Stomach (tissue), 9 donors: ENCODE results near the gene GAPVD1. TPM values are rescaled to one million over a fixed set of nuclear protein-coding genes. Genes with fewer than 3 reads are reported as not detected.
A peak's percentile ranks its signal among the peaks of the same experiment; 100 is the strongest.

Experiments used
- DNase-seq, 2 donors: peaks; one replicate each; pipeline versions ENCODE4 v3.0.0 to v3.0.0-alpha.2; 2013 to 2019
- H3K27ac ChIP-seq, 5 donors: fragments of 200-600 bp in 4 of 5; sonication (generic) in 4 of 5; one replicate each; pipeline ENCODE4 v1.5.1; 2013 to 2019; ENCODE audit warnings: mild to moderate bottlenecking in 1 of 5, moderate library complexity in 1 of 5
- H3K27me3 ChIP-seq, 3 donors: fragments of 200-600 bp; sonication (generic); one replicate each; pipeline ENCODE4 v1.5.1; 2017 to 2019; ENCODE audit warnings: mixed run types in 1 of 3
- H3K36me3 ChIP-seq, 4 donors: fragments of 200-600 bp; sonication (generic); 1 replicate in 3 of 4; 2 replicates in 1 of 4; pipeline ENCODE4 v1.5.1; 2016 to 2019
- H3K4me1 ChIP-seq, 4 donors: fragments of 200-600 bp; sonication (generic); one replicate each; pipeline ENCODE4 v1.5.1; 2016 to 2019
- H3K4me3 ChIP-seq, 4 donors: fragments of 200-600 bp; sonication (generic) in 3 of 4; one replicate each; pipeline ENCODE4 v1.5.1; 2016 to 2019; ENCODE audit warnings: mild to moderate bottlenecking in 1 of 4
- H3K9me3 ChIP-seq, 4 donors: fragments of 200-600 bp; sonication (generic); one replicate each; pipeline ENCODE4 v1.5.1; 2016 to 2019
- EP300 ChIP-seq: sonication (generic); formaldehyde crosslinking; IDR thresholded peaks from one replicate; pipeline ENCODE4 v1.6.1; 2017; ENCODE audit warnings: antibody characterized with exemption
- POLR2A ChIP-seq, 4 donors: fragments of 450-650 bp; IDR thresholded peaks; one replicate each; pipeline ENCODE4 v1.6.1; 2016; ENCODE audit warnings: antibody characterized with exemption in 4 of 4, control low read depth in 2 of 4, mild to moderate bottlenecking in 1 of 4, moderate library complexity in 1 of 4
- POLR2AphosphoS5 ChIP-seq, 3 donors: sonication (generic); formaldehyde crosslinking; IDR thresholded peaks; one replicate each; pipeline ENCODE4 v1.6.1; 2016; ENCODE audit warnings: antibody characterized with exemption in 3 of 3
- WGBS, 5 donors: extraction: QIAGEN DNeasy Blood & Tissue Kit in 3 of 5; methylation state at CpG; one replicate each; pipeline versions ENCODE4 v1.1.5 to v1.1.7; 2013 to 2018; 5-methylcytosine and 5-hydroxymethylcytosine counted together
- intact Hi-C: fragments of 100-400 bp; cut with DNase I; formaldehyde crosslinking; loops from one replicate; pipeline ENCODE4 v1.15.1; 2023; ENCODE audit warnings: low total_unique reads
- polyA plus RNA-seq, 3 donors: library from polyadenylated mRNA; stranded (reverse); fragments of 200-250 nt; gene quantifications; one replicate each; pipeline ENCODE4 v1.2.3, GENCODE V29; 2013
- total RNA-seq, 5 donors: library from RNA; depleted of rRNA; stranded (reverse); fragments of >200 nt; gene quantifications; one replicate each; pipeline versions ENCODE4 v1.1.0 to v1.2.3, GENCODE V29; 2014 to 2016
- TF ChIP-seq, protein P1 (sequence below), 7 experiments: fragments of 450-650 bp in 4 of 7; fragments of 200-600 bp in 3 of 7; sonication (generic) in 3 of 7; IDR thresholded peaks; one replicate each; pipeline ENCODE4 v1.5.1; 2016 to 2019; ENCODE audit warnings: antibody characterized with exemption in 7 of 7, control low read depth in 2 of 7, mild to moderate bottlenecking in 1 of 7
- donor health status: healthy with polysubstance abuse.
- donor health status: Bipolar disorder and iron deficiency.
- donor health status: healthy.

GAPVD1 gene
- total and polyA plus RNA-seq, 8 donors: 3.9 to 140 (median 26.2) TPM

DNA sequence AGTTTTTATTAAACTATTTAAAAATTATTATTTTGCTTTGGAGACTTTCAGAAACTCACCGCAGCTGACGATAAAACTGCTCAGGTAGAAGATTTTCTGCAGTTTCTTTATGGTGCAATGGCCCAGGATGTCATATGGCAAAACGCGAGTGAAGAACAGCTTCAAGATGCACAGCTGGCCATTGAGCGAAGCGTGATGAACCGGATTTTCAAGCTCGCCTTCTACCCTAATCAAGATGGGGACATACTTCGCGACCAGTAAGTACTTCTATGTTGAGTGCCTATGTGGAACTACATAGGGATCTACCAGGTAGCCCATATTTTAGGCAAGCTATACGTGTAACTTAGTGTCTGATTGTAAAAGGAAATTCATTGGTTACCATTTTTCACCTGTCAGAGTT is 94.0 kb downstream of the GAPVD1 start:
- no peak overlapping the region for H3K4me3 ChIP-seq
- intact Hi-C loops: no loop called here
- no peaks in the 10 kb centered on the region for H3K9me3 ChIP-seq
- H3K27me3 ChIP-seq: no peaks in the 10 kb centered on the region
- TF ChIP-seq EP300: no peak
- no peak for TF ChIP-seq POLR2AphosphoS5 (IDR thresholded peaks at IDR 0.05)
- TF ChIP-seq POLR2A (IDR thresholded peaks at IDR 0.05): no peak
- TF ChIP-seq, protein P1, sequence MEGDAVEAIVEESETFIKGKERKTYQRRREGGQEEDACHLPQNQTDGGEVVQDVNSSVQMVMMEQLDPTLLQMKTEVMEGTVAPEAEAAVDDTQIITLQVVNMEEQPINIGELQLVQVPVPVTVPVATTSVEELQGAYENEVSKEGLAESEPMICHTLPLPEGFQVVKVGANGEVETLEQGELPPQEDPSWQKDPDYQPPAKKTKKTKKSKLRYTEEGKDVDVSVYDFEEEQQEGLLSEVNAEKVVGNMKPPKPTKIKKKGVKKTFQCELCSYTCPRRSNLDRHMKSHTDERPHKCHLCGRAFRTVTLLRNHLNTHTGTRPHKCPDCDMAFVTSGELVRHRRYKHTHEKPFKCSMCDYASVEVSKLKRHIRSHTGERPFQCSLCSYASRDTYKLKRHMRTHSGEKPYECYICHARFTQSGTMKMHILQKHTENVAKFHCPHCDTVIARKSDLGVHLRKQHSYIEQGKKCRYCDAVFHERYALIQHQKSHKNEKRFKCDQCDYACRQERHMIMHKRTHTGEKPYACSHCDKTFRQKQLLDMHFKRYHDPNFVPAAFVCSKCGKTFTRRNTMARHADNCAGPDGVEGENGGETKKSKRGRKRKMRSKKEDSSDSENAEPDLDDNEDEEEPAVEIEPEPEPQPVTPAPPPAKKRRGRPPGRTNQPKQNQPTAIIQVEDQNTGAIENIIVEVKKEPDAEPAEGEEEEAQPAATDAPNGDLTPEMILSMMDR (IDR thresholded peaks at IDR 0.05): no peak
- WGBS, 5 donors: 96 to 97% (median 96%) methylated on average over 11 of the region's 11 CpGs
- peaks cover 50 to 100% (median 99%) of the 10 kb centered on the region in 4 donors for H3K36me3 ChIP-seq
- no peaks in the 10 kb centered on the region for H3K4me1 ChIP-seq
- no peak for DNase-seq
- no peak overlapping the region for H3K27ac ChIP-seq

DNA sequence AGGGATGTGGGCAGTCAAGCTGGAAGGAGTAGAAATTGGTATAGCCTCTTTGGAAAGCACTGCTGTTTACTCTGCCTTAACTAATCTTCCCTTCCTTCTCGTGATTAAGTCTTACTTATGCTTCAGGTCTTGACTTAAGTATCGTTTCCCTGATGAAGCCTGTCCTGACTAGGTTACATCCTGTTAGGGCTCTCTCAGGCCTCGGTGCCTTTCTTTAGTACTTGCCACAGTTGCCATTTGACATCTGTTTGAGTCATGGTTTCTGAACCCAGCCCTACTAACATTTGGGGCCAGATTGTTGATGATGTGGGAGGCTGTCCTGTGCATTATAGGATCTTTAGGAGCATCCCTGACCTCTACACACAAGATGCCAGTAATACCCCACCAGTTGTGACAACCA is 94.4 kb downstream of the GAPVD1 start:
- Histone ChIP-seq H3K27ac (no peak overlapping the region), H3K9me3 (no peaks in the 10 kb centered on the region), H3K4me1 (no peaks in the 10 kb centered on the region), H3K4me3 (no peak overlapping the region), H3K27me3 (no peaks in the 10 kb centered on the region), H3K36me3 (peaks cover 50 to 100% (median 99%) of the 10 kb centered on the region in 4 donors)
- TF ChIP-seq POLR2AphosphoS5 (IDR thresholded peaks at IDR 0.05) (no peak), EP300 (no peak), POLR2A (IDR thresholded peaks at IDR 0.05) (no peak)
- TF ChIP-seq, protein P1 (IDR thresholded peaks at IDR 0.05): no peak
- 44 to 87% (median 55%) methylated on average over 3 of the region's 3 CpGs for WGBS, 5 donors
- no peak for DNase-seq
- intact Hi-C loops: no loop called here

DNA sequence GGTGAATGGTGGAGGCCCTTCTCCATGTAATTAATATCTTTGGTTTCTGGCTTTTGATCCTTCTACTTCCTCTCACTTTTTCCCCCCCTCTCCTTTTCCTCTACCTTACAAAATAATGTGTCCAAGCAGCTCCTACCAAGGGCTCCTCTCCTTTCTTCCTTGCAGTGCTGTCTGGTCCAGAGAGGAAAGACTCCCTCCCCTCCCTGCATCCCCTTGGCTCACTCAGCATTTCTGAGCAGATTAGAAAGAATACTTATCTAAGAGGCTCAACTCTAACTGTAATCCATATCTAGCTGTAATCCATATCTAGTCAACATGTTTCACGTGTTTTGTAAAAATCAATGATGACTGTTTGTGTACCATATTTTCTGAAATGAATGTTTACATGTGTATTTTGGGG is 97.4 kb downstream of the GAPVD1 start:
- H3K4me1 ChIP-seq: no peaks in the 10 kb centered on the region

DNA sequence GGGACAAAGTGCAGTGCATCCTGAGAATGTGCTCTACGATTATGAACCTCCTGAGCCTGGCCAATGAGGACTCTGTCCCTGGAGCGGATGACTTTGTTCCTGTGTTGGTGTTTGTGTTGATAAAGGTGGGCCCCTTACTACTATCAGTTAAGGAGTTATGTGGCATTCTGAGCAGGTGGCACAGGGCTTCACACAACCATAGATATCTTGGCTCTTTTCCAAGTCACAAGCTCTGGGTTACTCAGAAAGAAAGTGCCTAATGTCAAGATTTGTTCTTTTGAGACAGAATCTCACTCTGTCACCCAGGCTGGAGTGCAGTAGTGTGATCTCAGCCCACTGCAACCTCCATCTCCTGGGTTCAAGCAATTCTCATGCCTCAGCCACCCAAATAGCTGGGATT is 99.0 kb downstream of the GAPVD1 start:
- Histone ChIP-seq H3K4me3 (no peak overlapping the region), H3K4me1 (no peaks in the 10 kb centered on the region), H3K27me3 (no peaks in the 10 kb centered on the region), H3K36me3 (peaks cover 63 to 100% (median 99%) of the 10 kb centered on the region in 4 donors), H3K9me3 (no peaks in the 10 kb centered on the region), H3K27ac (no peak overlapping the region)
- intact Hi-C loops: no loop called here
- no peak for TF ChIP-seq POLR2A (IDR thresholded peaks at IDR 0.05)
- no peak for TF ChIP-seq EP300
- no peak for TF ChIP-seq POLR2AphosphoS5 (IDR thresholded peaks at IDR 0.05)
- TF ChIP-seq, protein P1 (IDR thresholded peaks at IDR 0.05): no peak
- WGBS, 5 donors: 44 to 75% (median 56%) methylated on average over 2 of the region's 2 CpGs
- DNase-seq: peak in 1 of 2 donors; percentile 49

More for the DNA sequence above, 97.4 kb downstream of the GAPVD1 start:
- no peak for DNase-seq
- no peak overlapping the region for H3K4me3 ChIP-seq
- 56 to 69% (median 65%) methylated on average over 1 of the region's 1 CpG for WGBS, 5 donors
- no peak overlapping the region for H3K27ac ChIP-seq
- H3K36me3 ChIP-seq: peaks cover 54 to 100% (median 99%) of the 10 kb centered on the region in 4 donors
- no peaks in the 10 kb centered on the region for H3K27me3 ChIP-seq
- intact Hi-C loops: no loop called here
- no peak for TF ChIP-seq POLR2A (IDR thresholded peaks at IDR 0.05)
- TF ChIP-seq POLR2AphosphoS5 (IDR thresholded peaks at IDR 0.05): no peak
- TF ChIP-seq EP300: no peak
- TF ChIP-seq, protein P1 (IDR thresholded peaks at IDR 0.05): no peak
- H3K9me3 ChIP-seq: no peaks in the 10 kb centered on the region
